AG04450 (cell line): ENCODE data around the gene NFIX. TPM values are rescaled to one million over a fixed set of nuclear protein-coding genes. Genes with fewer than 3 reads are reported as not detected.

Experiments used
- CTCF ChIA-PET: fragments of 300-600, 350-600 bp; formaldehyde crosslinking; extraction: SDS; loops from one replicate; lab custom pipeline; 2022; ENCODE audit warnings: antibody characterized with exemption, inconsistent platforms; lab: Charles Lee
- POLR2A ChIA-PET: fragments of 350-600 bp; formaldehyde crosslinking; extraction: SDS; loops from one replicate; lab custom pipeline; 2021; ENCODE audit warnings: antibody characterized with exemption, inconsistent platforms; lab: Yijun Ruan, JAX
- DNase-seq: peaks from one replicate; pipeline ENCODE4 v3.0.0-alpha.2; 2011; ENCODE audit warnings: low read depth, low spot score
- H3K27ac ChIP-seq: one replicate; pipeline ENCODE4 v1.5.1; 2012; ENCODE audit warnings: low read depth, low read length, control low read depth
- H3K27me3 ChIP-seq: one replicate; pipeline ENCODE4 v1.6.0; 2012; ENCODE audit warnings: low read length; ENCODE audit not compliant: control insufficient read depth, insufficient read depth
- H3K4me3 ChIP-seq: 2 replicates; pipeline ENCODE4 v1.5.1; 2011; ENCODE audit warnings: mild to moderate bottlenecking, low read depth, low read length, control low read depth
- H3K9me3 ChIP-seq: 2 replicates; pipeline ENCODE4 v1.5.1; 2012; ENCODE audit warnings: low read length; ENCODE audit not compliant: control insufficient read depth, insufficient read depth
- CTCF ChIP-seq: IDR thresholded peaks from 2 replicates; pipeline ENCODE4 v1.5.1; 2011; ENCODE audit warnings: low read depth, low read length, control low read depth, inconsistent platforms
- polyA plus RNA-seq: library from polyadenylated mRNA; depleted of rRNA; stranded (reverse); fragments of >200 nt; gene quantifications from 2 replicates; pipeline ENCODE4 v1.2.3, GENCODE V29; 2011

The NFIX gene
- polyA plus RNA-seq, 1 experiment: 15.1 TPM

- H3K9me3 ChIP-seq: no peaks in the 10 kb centered on the region; the same call in 1 of the 2 replicates
- H3K27me3 ChIP-seq: no peaks in the 10 kb centered on the region
- POLR2A ChIA-PET: no interaction called here
- TF ChIP-seq CTCF: peak; percentile 38
- DNase-seq: no peak
- no peak overlapping the region for H3K27ac ChIP-seq
- no peak overlapping the region for H3K4me3 ChIP-seq
- CTCF ChIA-PET: interaction anchor here (1.9 to 6.8 kb wide), 4 partner anchors 26 to 65 kb away, joined by 7 to 66 read pairs (median 28); no protein-coding TSS in a partner anchor
Observed at GRCh38 chr19:13029893-13030292, 34.6 kb downstream of the NFIX start.

GRCh38 chr19:13031917-13032623, 36.8 kb downstream of the NFIX start:
- ChIA-PET CTCF (interaction anchor here (0.6 to 6.0 kb wide), 9 partner anchors 11 to 275 kb away, joined by 3 to 68 read pairs (median 5); no protein-coding TSS in a partner anchor), POLR2A (interaction anchor here (0.9 to 1.2 kb wide), 2 partner anchors 9 to 24 kb away, joined by 4 to 11 read pairs; no protein-coding TSS in a partner anchor)
- no peak for TF ChIP-seq CTCF
- no peak for DNase-seq
- Histone ChIP-seq H3K27ac (peak overlapping the region; percentile 81), H3K27me3 (no peaks in the 10 kb centered on the region), H3K9me3 (no peaks in the 10 kb centered on the region; the same call in 1 of the 2 replicates), H3K4me3 (peak overlapping the region; percentile 27; the same call in 1 of the 2 replicates)

GRCh38 chr19:13032837-13033236, 37.6 kb downstream of the NFIX start:
- TF ChIP-seq CTCF: no peak
- Histone ChIP-seq H3K9me3 (no peaks in the 10 kb centered on the region; the same call in 1 of the 2 replicates), H3K27ac (peak overlapping the region; percentile 81), H3K27me3 (no peaks in the 10 kb centered on the region), H3K4me3 (no peak overlapping the region)
- ChIA-PET CTCF (interaction anchor here (0.6 to 6.0 kb wide), 9 partner anchors 11 to 274 kb away, joined by 3 to 68 read pairs (median 6); no protein-coding TSS in a partner anchor), POLR2A (no interaction called here)
- DNase-seq: no peak

DNA sequence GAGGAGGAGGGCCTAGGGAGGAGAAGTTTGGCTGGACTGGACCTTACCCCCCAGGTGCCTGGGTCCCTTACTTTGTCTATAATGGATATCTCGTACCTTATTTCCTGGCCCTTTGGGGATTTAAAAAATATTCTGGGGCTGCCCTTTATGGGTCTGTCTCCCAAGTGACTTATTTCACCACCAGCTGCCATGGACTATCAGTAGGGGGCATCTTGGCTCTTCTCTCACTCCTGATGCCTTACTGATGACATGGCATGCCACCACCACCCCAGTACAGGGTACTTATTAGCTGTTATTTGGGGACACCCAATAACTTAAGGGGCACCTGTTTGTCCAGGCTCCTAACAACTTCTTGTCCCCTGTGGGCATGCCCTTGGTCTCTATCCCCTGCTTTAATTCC, 38.0 kb downstream of the NFIX start:
- Histone ChIP-seq H3K4me3 (no peak overlapping the region), H3K9me3 (no peaks in the 10 kb centered on the region; the same call in 1 of the 2 replicates), H3K27me3 (no peaks in the 10 kb centered on the region), H3K27ac (peak overlapping the region; percentile 81)
- ChIA-PET POLR2A (interaction anchor here (0.5 to 0.9 kb wide), 2 partner anchors 27 to 28 kb away, joined by 3 to 5 read pairs; no protein-coding TSS in a partner anchor), CTCF (interaction anchor here (0.7 to 6.0 kb wide), 17 partner anchors 8 to 68 kb away, joined by 3 to 68 read pairs (median 5); no protein-coding TSS in a partner anchor)
- TF ChIP-seq CTCF: peak; percentile 17; the same call in 1 of the 2 replicates
- DNase-seq: no peak
